ENCODE data around the gene RHOV. TPM values are rescaled to one million over a fixed set of nuclear protein-coding genes. Genes with fewer than 3 reads are reported as not detected.

RHOV gene
- total and polyA plus RNA-seq, 2 of the 4 experiments (the other 2 are of a cell fraction), result 0.10 TPM; not detected in 1

DNA sequence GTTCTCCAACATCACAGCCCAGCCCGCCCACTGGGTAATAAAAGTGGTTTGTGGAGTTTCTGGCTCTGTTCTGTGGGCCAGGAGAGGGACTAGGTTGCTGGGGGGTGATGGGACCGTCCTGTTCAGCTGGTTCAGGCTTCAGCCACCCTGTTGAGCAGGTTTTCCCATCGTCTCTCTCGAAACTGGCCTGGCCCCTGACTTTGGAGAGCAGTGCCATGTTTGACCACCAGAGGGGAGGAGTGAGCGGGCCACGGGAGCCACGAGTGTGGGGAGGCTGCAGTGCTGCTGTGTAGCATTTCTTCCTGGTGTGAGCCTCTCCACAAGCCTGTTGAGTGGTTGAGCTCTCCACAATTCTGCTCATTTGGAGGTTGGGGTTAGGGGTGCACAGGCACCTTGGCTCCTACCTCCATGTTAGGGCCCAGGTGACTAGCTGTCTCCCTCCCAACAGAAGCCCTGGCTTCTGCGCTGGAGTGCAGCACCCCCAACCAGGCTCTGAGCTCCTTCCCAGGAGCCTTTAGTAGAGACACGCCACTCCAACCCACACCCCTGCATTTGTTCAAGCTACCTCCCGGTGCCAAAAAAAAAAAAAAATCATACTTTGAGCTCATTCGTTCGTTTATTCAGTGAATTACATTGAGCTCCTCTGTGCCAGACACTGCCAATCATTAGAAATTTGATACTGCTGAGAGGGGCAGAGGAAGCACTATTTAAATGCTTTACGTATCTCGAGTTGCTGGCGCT lies 16.3 kb downstream of the RHOV start:
- Histone ChIP-seq H3K4me1 (ENCODE audit: control insufficient read depth, insufficient read depth, low read length) (no peaks in the 10 kb centered on the region), H3K4me2 (ENCODE audit: low read depth, low read length) (no peak overlapping the region), H3K14ac (replicated peaks; ENCODE audit: low read depth, low read length) (no peak overlapping the region), H2BK20ac (ENCODE audit: low read depth, low read length) (no peak overlapping the region), H3K9ac (ENCODE audit: low read depth, low read length) (no peak overlapping the region), H4K91ac (ENCODE audit: insufficient read depth, low read depth, low read length) (no peak overlapping the region), H3K9me1 (ENCODE audit: insufficient read depth, low read length) (peaks cover 3% of the 10 kb centered on the region; the same call in 1 of the 2 replicates), H2BK15ac (ENCODE audit: low read depth, low read length) (no peak overlapping the region), H2AK5ac (ENCODE audit: low read depth, low read length) (no peak overlapping the region; the same call in 1 of the 2 replicates), H4K20me1 (ENCODE audit: insufficient read depth, low read length) (no peaks in the 10 kb centered on the region; the same call in 1 of the 2 replicates), H3K36me3 (ENCODE audit: control insufficient read depth, insufficient read depth, low read length) (no peaks in the 10 kb centered on the region), H2BK5ac (ENCODE audit: low read depth, low read length, poor library complexity, severe bottlenecking) (no peak overlapping the region), H2AK9ac (replicated peaks; ENCODE audit: low read depth, low read length, poor library complexity) (peak overlapping the region; percentile 40), H3K4ac (ENCODE audit: low read depth, low read length) (no peak overlapping the region), H3K9me3 (ENCODE audit: control insufficient read depth, insufficient read depth, low read length) (no peaks in the 10 kb centered on the region), H3K23ac (ENCODE audit: low read depth, low read length) (no peak overlapping the region), H3K56ac (ENCODE audit: extremely low read depth, insufficient read depth, low read length) (no peak overlapping the region), H3K4me3 (ENCODE audit: insufficient read depth, low read depth, low read length) (no peak overlapping the region), H2AFZ (replicated peaks; ENCODE audit: low read length, poor library complexity) (peak overlapping the region; percentile 84), H2BK120ac (ENCODE audit: low read depth, low read length) (no peak overlapping the region), H4K8ac (ENCODE audit: low read depth in 2 of 2, low read length in 2 of 2) (peak overlapping the region in 1 of 2 experiments; percentile 29; a peak in 1 of 4 replicates), H3K18ac (ENCODE audit: low read depth, low read length) (no peak overlapping the region), H3K79me1 (ENCODE audit: low read depth in 1 of 2, low read length in 2 of 2) (no peaks in the 10 kb centered on the region), H3K27ac (ENCODE audit: insufficient read depth, low read length) (no peak overlapping the region), H4K5ac (ENCODE audit: low read depth, low read length) (no peak overlapping the region), H3K27me3 (ENCODE audit: control insufficient read depth, insufficient read depth, low read length) (peaks cover 7% of the 10 kb centered on the region)
- peak; percentile 86 for TF ChIP-seq SMC3 (IDR thresholded peaks at IDR 0.05; ENCODE audit: low read depth, low read length)
- peak; percentile 77 for TF ChIP-seq RAD21 (IDR thresholded peaks at IDR 0.05; ENCODE audit: low read length)
- no peak for TF ChIP-seq NFE2L2 (IDR thresholded peaks at IDR 0.05; ENCODE audit: low read depth, low read length)
- no peak for TF ChIP-seq RCOR1 (IDR thresholded peaks at IDR 0.05; ENCODE audit: insufficient replicate concordance, low read length)
- TF ChIP-seq CHD1 (IDR thresholded peaks at IDR 0.05; ENCODE audit: low read depth, low read length), result no peak
- TF ChIP-seq MXI1 (IDR thresholded peaks at IDR 0.05; ENCODE audit: borderline replicate concordance, low read depth, low read length), result 0 out of 2 replicates have a peak, but pooled peaks have one; percentile 23
- no peak for TF ChIP-seq POLR2A (IDR thresholded peaks at IDR 0.05; ENCODE audit: low read depth, low read length)
- TF ChIP-seq CEBPB (IDR thresholded peaks at IDR 0.05; ENCODE audit: low read depth, low read length), result no peak
- TF ChIP-seq MAZ (IDR thresholded peaks at IDR 0.05; ENCODE audit: borderline replicate concordance, low read depth, low read length), result peak; percentile 63; the same call in 1 of the 2 replicates
- TF ChIP-seq, protein P1, sequence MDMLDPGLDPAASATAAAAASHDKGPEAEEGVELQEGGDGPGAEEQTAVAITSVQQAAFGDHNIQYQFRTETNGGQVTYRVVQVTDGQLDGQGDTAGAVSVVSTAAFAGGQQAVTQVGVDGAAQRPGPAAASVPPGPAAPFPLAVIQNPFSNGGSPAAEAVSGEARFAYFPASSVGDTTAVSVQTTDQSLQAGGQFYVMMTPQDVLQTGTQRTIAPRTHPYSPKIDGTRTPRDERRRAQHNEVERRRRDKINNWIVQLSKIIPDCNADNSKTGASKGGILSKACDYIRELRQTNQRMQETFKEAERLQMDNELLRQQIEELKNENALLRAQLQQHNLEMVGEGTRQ (IDR thresholded peaks at IDR 0.05; ENCODE audit: low read depth, low read length), result no peak
- no peak for TF ChIP-seq MAFK (IDR thresholded peaks at IDR 0.05; ENCODE audit: low read depth, low read length)
- TF ChIP-seq, protein P2, sequence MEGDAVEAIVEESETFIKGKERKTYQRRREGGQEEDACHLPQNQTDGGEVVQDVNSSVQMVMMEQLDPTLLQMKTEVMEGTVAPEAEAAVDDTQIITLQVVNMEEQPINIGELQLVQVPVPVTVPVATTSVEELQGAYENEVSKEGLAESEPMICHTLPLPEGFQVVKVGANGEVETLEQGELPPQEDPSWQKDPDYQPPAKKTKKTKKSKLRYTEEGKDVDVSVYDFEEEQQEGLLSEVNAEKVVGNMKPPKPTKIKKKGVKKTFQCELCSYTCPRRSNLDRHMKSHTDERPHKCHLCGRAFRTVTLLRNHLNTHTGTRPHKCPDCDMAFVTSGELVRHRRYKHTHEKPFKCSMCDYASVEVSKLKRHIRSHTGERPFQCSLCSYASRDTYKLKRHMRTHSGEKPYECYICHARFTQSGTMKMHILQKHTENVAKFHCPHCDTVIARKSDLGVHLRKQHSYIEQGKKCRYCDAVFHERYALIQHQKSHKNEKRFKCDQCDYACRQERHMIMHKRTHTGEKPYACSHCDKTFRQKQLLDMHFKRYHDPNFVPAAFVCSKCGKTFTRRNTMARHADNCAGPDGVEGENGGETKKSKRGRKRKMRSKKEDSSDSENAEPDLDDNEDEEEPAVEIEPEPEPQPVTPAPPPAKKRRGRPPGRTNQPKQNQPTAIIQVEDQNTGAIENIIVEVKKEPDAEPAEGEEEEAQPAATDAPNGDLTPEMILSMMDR (conservative IDR thresholded peaks at IDR 0.05; ENCODE audit: low read depth, low read length), result peak; percentile 91
- no peak for TF ChIP-seq BHLHE40 (IDR thresholded peaks at IDR 0.05; ENCODE audit: low read depth, low read length)
- TF ChIP-seq FOS (IDR thresholded peaks at IDR 0.05; ENCODE audit: low read depth, low read length), result no peak
- TF ChIP-seq RFX5 (IDR thresholded peaks at IDR 0.05; ENCODE audit: low read depth, low read length), result no peak
- BruUV-seq (replicated peaks), result no TSS peak
- in situ Hi-C loops (cut with MboI; ENCODE audit: low sequenced_read_pairs) (loop anchor here (5.0 kb wide), 1 partner anchor 35 kb away; the partner anchor contains the start of gene VPS18), dilution Hi-C loops (cut with HindIII; ENCODE audit: low sequenced_read_pairs, unreplicated experiment) (no loop called here), intact Hi-C loops (cut with micrococcal nuclease) (loop anchor here (1.0 kb wide), 1 partner anchor 37 kb away; the partner anchor contains the start of gene VPS18)
- ChIA-PET CTCF (interaction anchor here (0.6 to 5.0 kb wide), 13 partner anchors 8 to 288 kb away, joined by 3 to 44 read pairs (median 5); partner anchors contain the start of genes RHOV and VPS18), POLR2A (ENCODE audit: unreplicated experiment) (interaction anchor here (0.6 kb wide), 1 partner anchor 36 kb away, joined by 3 read pairs; no protein-coding TSS in a partner anchor)
- ATAC-seq (ENCODE audit: low read depth) (peak; percentile 99), DNase-seq (peak; percentile 48)
- WGBS, 2 experiments (ENCODE audit: extremely low coverage in 2 of 2, insufficient read length in 1 of 2), result 32% methylated on average over 5 of the region's 15 CpGs; no CpG with 5 or more reads in 1 of the 2 experiments

Measured in IMR-90 (cell line).